SIG-M5 (cell line): ENCODE measurements around the gene KLRC3.
"Not testable (repeated sequence)": the region's sequence is repeated elsewhere in the genome, so short reads cannot be mapped to it uniquely, and the experiment has no call there.

Experiments used
- DNase-seq: peaks from one replicate; lab custom pipeline; 2025; lab: John Stamatoyannopoulos, UW

Gene KLRC3

GRCh38 chr12:10400829-10401228, 19.6 kb downstream of the KLRC3 start:
- DNase-seq = no peak

DNA sequence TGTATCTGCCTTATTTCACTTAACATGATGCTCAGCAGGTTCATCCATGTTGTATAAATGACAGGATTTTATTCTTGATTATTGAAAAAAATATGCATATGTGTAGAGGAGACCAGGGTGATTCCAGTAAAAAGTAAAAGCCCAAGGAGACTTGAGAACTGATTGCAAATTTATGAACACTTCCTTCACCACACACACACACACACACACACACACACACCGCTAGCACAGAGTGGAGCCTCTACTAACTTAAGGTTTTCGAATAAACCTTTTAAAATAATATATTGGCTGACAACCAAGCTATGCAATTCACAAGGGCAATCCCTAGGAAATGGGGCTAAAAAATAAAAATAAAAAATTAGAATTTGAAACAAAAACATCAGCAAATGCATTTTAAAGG, 22.2 kb downstream of the KLRC3 start:
- DNase-seq = no peak

DNA sequence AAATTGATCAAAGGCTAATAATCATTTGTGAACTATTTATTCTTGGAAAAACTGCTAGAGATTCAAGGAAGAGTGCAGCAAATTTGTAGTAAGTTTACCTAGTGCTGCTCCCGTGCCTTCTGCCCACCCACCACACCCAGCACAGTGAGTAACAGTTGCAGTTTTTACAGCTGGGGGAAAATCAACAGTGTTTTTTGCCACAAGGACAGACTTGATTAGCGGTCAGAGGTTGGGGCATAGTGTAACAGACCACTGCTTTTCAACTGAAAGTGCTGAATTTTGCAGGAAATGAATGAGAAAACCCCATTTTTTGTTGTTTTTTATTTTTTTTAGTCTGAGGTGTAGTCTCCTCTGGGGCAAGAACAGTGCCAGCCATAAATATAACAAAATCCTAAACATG, 23.1 kb downstream of the KLRC3 start:
- DNase-seq = no peak

DNA sequence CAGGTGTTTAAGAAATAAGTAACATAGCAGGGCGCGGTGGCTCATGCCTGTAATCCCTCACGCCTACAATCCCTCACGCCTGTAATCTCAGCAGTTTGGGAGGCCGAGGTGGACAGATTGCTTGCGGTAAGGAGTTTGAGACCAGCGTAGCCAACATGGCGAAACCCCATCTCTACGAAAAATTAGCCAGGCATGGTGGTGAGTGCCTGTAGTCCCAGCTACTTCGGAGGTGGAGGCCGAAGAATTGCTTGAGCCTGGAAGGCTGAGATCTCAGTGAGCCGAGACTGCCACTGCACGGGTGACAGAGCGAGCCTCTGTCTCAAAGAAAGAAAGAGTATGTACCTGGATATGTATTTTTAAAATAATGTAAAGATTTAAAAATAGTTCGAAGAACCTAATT, 24.2 kb downstream of the KLRC3 start:
- not testable (repeated sequence) for DNase-seq

- peak; percentile 89 for DNase-seq
Measured at GRCh38 chr12:10395390-10395998, 24.9 kb downstream of the KLRC3 start.

- not testable (repeated sequence) for DNase-seq
Measured at GRCh38 chr12:10394531-10395152, 25.8 kb downstream of the KLRC3 start.

DNA sequence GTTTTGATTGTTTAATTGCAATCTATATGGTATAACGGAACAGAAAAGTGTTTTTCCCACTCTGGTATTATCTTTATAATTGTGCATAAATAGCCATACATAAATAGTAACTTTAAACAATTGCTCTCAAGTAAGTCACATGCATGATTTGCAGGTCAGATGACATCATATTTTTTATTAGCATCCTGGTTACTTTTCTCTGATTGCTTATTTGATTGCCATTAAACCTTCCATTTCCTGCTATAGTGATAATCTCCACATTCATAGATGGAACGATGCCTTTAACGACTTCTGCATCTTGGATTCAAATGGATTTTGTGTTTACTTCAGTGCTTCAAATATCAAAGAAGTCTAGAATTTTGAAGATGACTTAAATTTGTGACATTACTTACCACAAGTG, 27.1 kb downstream of the KLRC3 start:
- no peak for DNase-seq

DNA sequence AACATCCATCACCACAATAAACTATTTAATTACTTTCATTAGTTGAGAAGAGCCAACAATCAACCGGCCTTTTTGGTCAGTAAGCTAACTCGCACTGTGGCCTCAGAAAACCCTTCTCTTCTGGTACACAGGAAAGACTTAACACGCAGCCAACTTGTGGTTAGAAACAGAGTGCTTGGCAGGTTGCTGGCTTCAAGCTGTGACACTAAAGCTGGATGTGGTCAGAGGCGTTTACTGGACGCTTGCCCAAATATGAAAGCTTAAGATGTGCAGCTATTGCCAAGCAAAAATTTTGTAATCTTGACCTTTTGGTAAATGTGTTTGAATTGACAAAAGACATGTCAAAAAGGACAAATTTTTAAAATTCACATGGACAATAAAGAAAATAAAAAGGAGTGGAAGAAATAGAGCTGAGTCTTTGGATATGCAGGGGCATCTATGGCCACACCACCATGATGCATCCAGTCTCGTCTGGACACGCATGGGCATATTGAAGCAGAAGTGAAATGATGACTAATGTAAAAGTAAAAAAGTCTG, 27.9 kb downstream of the KLRC3 start:
- peak; percentile 32 for DNase-seq

DNA sequence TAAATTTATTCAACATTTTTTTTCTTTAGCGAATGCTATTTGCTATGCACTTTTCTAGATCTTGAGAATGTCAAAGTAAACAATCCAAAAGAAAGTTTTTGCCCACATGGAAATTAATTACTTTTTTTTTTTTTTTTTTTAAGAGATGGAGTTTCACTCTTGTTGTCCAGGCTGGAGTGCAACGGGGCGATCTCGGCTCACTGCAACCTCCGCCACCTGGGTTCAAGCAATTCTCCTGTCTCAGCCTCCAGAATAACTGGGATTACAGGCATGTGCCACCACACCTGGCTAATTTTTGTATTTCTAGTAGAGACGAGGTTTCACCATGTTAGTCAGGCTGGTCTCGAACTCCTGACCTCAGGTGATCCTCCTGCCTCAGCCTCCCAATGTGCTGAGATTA, 29.4 kb downstream of the KLRC3 start:
- not testable (repeated sequence) for DNase-seq

- no peak for DNase-seq
Measured at GRCh38 chr12:10389904-10390303, 30.5 kb downstream of the KLRC3 start, which contains the start of gene KLRK1. KLRK1 (minus strand) TSS chr12:10390041; CDS start chr12:10388810, 1,231 bp downstream.

DNA sequence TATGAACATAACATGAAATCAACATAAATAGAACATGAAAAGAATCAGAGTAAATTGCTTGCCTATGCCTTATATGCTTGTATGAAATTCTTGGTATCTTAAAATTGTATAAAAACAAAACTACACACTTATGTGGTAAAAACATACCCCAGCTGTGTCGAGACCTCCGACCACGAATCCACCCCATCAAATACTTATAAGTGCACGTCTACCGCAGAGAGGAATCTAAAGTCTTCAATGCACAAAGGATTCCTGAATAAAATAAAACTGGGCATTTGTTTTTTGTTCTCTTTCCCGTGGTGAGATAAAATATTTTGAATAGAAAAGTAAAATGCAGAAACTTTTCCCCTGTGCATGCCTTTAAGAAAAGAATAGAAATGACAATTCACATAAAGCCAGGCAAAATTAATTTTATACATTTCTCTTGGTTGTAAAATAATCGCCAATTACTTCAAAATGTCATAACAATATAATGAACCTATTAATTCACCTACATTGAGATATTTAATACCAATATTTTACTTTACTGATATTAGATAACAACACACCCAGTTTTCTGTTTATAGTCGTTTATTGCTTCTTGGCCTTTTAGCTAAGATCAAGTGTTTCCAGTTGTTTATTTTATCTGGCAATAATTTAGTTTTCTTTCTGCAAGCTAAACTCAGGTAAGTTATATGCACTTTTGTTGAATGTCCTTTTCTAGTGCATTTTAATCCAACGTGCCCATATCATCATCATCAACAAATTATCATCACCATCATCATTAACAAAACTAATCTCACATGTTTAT, 31.6 kb downstream of the KLRC3 start:
- no peak for DNase-seq

DNA sequence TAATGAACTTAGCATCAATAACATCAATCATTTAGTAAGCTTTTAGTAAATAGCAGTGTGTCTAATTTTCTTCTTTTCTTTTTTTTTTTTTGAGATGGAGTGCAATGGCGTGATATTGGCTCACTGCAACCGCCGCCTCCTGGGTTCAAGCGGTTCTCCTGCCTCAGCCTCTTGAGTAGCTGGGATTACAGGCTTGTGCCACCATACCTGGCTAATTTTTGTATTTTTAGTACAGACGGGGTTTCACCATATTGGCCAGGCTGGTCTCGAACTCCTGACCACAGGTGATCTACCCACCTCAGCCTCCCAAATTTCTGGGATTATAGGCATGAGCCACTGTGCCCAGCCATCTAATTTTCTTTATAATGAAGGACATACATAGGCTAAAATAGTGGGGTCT, 32.9 kb downstream of the KLRC3 start:
- not testable (repeated sequence) for DNase-seq

- no peak for DNase-seq
Measured at GRCh38 chr12:10386857-10387256, 33.5 kb downstream of the KLRC3 start.

- no peak for DNase-seq
Measured at GRCh38 chr12:10385166-10385613, 35.2 kb downstream of the KLRC3 start.

- no peak for DNase-seq
Measured at GRCh38 chr12:10384191-10384590, 36.2 kb downstream of the KLRC3 start.

- no peak for DNase-seq
Measured at GRCh38 chr12:10381928-10382628, 38.3 kb downstream of the KLRC3 start.

GRCh38 chr12:10378737-10379136, 41.7 kb downstream of the KLRC3 start:
- not testable (repeated sequence) for DNase-seq

- no peak for DNase-seq
Measured at GRCh38 chr12:10374624-10375018, 45.8 kb downstream of the KLRC3 start.

DNA sequence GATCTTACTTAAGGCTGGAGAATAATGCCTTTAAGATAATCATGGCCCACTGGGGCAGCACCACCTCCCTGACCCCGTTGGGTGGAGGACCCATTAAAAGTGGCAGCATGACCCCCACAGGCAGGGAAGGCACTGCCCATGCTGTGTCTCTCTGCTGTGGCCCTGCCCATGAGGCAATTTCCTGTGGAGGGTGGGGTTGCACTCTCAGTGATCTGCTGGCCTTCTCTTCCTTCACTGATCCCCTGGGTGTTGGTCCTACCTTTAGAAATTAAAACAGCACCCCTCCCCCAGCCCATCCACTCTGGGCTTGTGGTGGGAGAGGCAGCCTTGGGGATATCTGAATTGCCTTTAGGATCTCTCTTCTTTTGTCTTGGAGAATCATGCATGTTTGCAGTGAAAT, 47.8 kb downstream of the KLRC3 start:
- DNase-seq = no peak

DNA sequence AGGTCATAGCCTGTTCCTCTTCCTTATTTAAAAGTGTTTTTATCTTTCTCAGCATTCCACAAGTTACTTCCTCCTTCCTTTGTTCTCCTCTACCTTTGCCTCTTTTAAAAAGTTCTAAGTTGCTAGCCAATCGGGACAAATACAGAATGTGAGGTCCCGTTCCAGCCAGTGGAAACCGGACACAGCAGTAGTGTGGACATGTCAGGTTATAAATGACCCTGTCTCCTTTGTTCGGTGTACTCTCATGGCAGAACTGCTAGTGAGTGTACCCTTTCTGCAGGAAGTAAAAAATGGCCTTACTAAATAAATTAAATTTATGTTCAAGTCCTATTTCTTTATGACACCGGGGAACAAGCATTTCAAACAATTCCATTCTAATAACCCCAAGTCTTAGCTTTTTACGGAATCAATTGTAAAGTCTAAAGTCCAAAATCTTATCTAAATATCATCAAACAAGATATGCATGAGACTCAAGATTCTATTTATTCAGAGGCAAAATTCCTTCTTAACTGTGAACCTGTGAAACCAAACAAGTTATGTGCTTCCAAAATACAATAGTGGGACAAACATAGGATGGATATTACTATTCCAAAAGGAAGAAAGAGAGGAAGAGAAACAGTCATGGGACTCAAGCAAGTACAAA, 48.4 kb downstream of the KLRC3 start:
- not testable (repeated sequence) for DNase-seq

- DNase-seq = no peak
Measured at GRCh38 chr12:10369557-10370415, 50.6 kb downstream of the KLRC3 start.
